ENCODE measurements around the gene TUBGCP5.

The TUBGCP5 gene

GRCh38 chr15:22951381-22952280 is 87.7 kb downstream of the TUBGCP5 start:
- no peak for DNase-seq

DNA sequence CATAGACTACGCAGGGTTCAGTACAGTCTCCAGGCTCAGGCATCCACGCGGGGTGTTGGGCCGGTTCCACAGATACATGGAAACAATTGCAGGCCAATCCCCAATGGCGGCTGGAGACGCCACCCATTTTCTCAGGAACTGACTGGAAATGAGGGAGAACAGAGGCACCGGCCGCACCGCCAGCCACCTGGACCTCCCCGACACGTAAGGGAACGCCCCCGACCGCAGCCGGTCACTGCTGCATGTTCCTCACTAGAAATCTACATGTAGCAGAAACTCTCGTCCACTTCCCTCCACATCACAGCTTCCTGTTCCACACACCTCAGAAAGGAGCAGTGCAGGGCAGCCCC is 88.4 kb downstream of the TUBGCP5 start:
- no peak for DNase-seq

- DNase-seq = no peak
These were observed 88.9 kb downstream of the TUBGCP5 start for GRCh38 chr15:22950256-22950990.

Measured in GF-D8 (cell line).